ENCODE measurements around the gene QPCT.
"Not testable (repeated sequence)": the region's sequence is repeated elsewhere in the genome, so short reads cannot be mapped to it uniquely, and the experiment has no call there.

The QPCT gene

DNA sequence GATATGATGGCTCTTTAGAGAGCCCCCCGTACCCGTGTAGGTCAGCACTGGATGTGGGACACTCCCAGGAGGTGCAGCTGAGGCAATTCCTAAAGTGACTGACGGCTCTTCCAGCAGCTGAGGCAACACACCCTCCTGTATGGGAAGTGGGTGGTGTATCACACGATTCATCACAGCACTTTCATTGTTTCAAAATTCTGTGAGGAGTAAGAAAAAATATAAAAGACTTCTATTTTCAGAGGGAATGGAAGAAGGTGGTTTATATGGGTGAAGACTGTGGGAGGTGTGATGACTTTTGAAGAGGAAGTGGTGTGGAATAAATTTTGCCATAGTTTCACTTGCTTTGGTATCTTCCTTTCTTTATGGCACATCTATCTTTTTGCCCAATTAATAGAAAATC is 22.3 kb downstream of the QPCT start:
- Histone ChIP-seq H3K4me3 (ENCODE audit: low read depth, low read length) (no peak overlapping the region), H3K9me3 (ENCODE audit: control insufficient read depth, insufficient read depth, low read length) (no peaks in the 10 kb centered on the region), H3K27me3 (ENCODE audit: control insufficient read depth, insufficient read depth, low read length) (no peaks in the 10 kb centered on the region), H3K9ac (ENCODE audit: low read depth, low read length) (no peak overlapping the region), H3K36me3 (ENCODE audit: control insufficient read depth, insufficient read depth, low read length) (no peaks in the 10 kb centered on the region), H3K4me1 (ENCODE audit: control insufficient read depth, insufficient read depth, low read length) (no peaks in the 10 kb centered on the region)

DNA sequence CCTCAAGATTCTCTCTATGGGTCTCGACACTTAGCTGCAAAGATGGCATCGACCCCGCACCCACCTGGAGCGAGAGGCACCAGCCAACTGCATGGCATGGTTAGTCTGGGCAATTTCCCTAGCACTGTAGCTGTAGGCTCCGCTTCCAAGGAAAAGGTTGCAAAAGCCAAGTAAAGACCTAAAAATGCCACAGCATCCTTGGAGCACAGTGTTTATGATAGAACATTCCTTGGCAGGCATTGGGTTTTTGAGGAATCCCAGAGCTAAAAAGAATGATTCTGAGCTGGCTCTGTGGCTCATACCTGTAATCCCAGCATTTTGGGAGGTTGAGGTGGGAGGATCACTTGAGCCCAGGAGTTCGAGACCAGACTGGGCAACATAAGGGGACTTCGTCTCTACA is 22.9 kb downstream of the QPCT start:
- H3K27me3 ChIP-seq (ENCODE audit: control insufficient read depth, insufficient read depth, low read length), result no peaks in the 10 kb centered on the region
- H3K36me3 ChIP-seq (ENCODE audit: control insufficient read depth, insufficient read depth, low read length), result no peaks in the 10 kb centered on the region
- no peaks in the 10 kb centered on the region for H3K4me1 ChIP-seq (ENCODE audit: control insufficient read depth, insufficient read depth, low read length)
- H3K9ac ChIP-seq (ENCODE audit: low read depth, low read length), result no peak overlapping the region
- H3K9me3 ChIP-seq (ENCODE audit: control insufficient read depth, insufficient read depth, low read length), result no peaks in the 10 kb centered on the region
- H3K4me3 ChIP-seq (ENCODE audit: low read depth, low read length), result no peak overlapping the region

DNA sequence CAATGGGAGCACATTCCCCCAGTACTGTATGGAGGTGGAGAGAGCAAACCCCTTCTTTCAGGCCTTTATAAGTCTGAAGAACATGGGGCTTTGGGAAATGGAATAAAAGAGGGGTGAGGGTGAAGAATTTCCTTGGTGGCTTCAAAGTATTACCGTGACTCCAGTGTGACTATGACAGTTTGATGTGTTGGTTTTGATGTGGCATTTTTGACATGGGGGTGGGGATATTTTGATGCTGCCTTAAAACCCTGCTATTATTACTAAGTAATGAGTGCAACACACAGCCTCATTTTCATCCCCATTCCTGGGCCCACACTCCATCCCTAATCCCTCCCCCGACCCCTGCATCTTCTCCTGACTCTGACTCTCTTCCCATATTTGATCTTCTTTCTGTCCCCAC is 23.6 kb downstream of the QPCT start:
- H3K4me1 ChIP-seq (ENCODE audit: control insufficient read depth, insufficient read depth, low read length), result no peaks in the 10 kb centered on the region
- no peaks in the 10 kb centered on the region for H3K36me3 ChIP-seq (ENCODE audit: control insufficient read depth, insufficient read depth, low read length)
- H3K4me3 ChIP-seq (ENCODE audit: low read depth, low read length), result no peak overlapping the region
- no peaks in the 10 kb centered on the region for H3K27me3 ChIP-seq (ENCODE audit: control insufficient read depth, insufficient read depth, low read length)
- H3K9ac ChIP-seq (ENCODE audit: low read depth, low read length), result no peak overlapping the region
- H3K9me3 ChIP-seq (ENCODE audit: control insufficient read depth, insufficient read depth, low read length), result no peaks in the 10 kb centered on the region

DNA sequence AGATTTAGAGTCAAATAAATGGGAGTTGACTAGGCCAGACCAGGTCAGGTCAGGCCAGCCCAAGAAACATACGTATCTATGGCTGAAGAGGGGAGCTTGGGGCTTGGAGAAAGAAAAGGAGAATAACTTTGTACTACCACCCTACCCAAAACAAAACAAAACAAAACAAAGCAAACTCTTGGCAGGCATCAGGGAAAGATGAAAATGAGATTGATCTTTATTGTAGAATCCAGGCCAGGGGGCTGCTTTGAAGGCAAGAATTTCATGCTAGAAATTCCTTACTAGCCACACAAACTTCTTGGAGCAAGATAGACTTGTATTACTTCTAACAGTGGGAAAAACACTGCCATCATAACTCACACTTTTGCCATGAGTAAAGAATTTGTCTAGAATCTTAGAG is 26.2 kb downstream of the QPCT start:
- Histone ChIP-seq H3K36me3 (ENCODE audit: control insufficient read depth, insufficient read depth, low read length) (no peaks in the 10 kb centered on the region), H3K4me3 (ENCODE audit: low read depth, low read length) (no peak overlapping the region), H3K27me3 (ENCODE audit: control insufficient read depth, insufficient read depth, low read length) (no peaks in the 10 kb centered on the region), H3K4me1 (ENCODE audit: control insufficient read depth, insufficient read depth, low read length) (no peaks in the 10 kb centered on the region), H3K9me3 (ENCODE audit: control insufficient read depth, insufficient read depth, low read length) (no peaks in the 10 kb centered on the region), H3K9ac (ENCODE audit: low read depth, low read length) (no peak overlapping the region)

DNA sequence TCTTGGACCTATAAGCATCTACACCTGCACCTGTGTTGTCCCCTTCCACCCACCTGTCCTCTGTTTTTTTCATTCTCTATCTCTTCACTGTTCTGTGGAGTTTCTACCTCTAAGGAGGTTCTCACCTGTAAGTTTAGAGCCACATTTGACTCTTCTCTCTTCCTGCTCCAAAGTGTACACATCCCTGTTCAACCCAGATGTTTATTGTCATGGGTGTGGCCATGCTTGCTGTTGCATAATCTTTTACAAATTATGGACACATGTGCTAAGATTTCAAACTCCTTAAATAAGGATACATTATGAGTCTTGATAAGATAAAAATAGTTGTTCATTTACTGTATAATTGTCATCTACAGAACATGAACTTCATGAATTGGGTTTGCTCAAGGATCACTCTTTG is 27.6 kb downstream of the QPCT start:
- Histone ChIP-seq H3K36me3 (ENCODE audit: control insufficient read depth, insufficient read depth, low read length) (no peaks in the 10 kb centered on the region), H3K4me3 (ENCODE audit: low read depth, low read length) (no peak overlapping the region), H3K9me3 (ENCODE audit: control insufficient read depth, insufficient read depth, low read length) (no peaks in the 10 kb centered on the region), H3K27me3 (ENCODE audit: control insufficient read depth, insufficient read depth, low read length) (no peaks in the 10 kb centered on the region), H3K9ac (ENCODE audit: low read depth, low read length) (no peak overlapping the region), H3K4me1 (ENCODE audit: control insufficient read depth, insufficient read depth, low read length) (no peaks in the 10 kb centered on the region)

DNA sequence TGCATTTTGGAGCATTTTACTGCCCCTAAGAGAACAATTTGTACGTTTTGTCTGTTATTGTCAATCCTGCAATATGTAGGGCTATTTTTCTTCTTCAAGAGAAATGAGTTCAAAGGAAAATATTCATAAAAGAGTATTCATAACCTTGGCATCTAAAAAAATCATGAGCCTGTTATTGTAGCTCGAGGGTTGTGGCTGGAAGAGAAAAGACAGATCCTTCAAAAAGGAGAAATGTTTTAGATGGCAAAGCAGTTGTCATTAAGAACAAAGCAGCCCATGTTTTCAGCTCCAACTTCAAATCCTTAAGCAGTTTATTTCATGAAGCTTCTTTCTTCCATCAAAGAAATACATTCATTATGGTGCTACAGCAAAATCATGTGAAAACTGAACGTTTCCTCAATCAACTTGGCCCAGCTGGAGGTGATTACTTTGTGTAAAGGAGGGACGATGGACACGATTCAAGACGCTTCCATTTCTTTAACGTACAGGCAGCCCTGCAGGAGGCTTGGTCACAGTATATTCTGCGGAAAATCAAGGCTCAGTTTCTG is 31.4 kb downstream of the QPCT start:
- Histone ChIP-seq H3K27me3 (ENCODE audit: control insufficient read depth, insufficient read depth, low read length) (no peaks in the 10 kb centered on the region), H3K36me3 (ENCODE audit: control insufficient read depth, insufficient read depth, low read length) (no peaks in the 10 kb centered on the region), H3K9me3 (ENCODE audit: control insufficient read depth, insufficient read depth, low read length) (no peaks in the 10 kb centered on the region), H3K9ac (ENCODE audit: low read depth, low read length) (no peak overlapping the region), H3K4me1 (ENCODE audit: control insufficient read depth, insufficient read depth, low read length) (no peaks in the 10 kb centered on the region), H3K4me3 (ENCODE audit: low read depth, low read length) (no peak overlapping the region)

DNA sequence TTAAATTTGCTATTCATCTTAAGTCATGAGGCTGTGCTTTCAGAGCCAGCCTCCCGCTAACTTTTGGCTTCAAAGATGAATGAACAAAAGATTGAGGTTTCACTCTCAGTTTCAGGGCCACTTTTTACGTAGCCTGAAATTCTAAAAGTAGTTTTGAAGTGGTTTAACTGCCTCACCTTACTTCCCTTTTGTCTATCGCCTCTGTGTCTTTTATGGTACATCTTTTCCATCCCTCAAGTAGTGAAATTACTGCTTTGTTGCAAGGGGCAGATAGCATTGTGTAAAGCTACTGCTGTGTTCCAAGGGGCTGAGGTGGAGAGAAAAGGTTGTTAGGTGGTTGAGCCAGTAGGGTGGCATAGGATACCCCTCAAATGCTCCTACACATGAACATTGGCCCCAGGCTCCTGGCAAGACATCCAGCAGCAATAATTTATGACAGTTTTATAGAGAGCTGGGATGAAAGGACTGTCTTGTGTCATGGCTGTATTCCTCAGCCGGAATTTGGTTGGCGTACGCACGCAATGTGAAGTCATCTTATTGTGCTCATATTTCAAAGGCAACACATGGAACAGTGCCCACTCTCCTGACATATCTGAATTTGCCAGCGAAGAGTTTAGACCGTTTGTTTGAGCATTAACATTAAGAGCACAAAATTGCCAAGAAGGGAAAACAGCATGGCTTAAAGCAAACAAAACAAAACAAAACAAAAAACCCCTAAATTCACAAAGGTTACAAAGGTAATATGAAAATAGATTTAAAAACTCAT is 32.2 kb downstream of the QPCT start:
- Histone ChIP-seq H3K9me3 (ENCODE audit: control insufficient read depth, insufficient read depth, low read length) (no peaks in the 10 kb centered on the region), H3K27me3 (ENCODE audit: control insufficient read depth, insufficient read depth, low read length) (no peaks in the 10 kb centered on the region), H3K9ac (ENCODE audit: low read depth, low read length) (no peak overlapping the region), H3K4me3 (ENCODE audit: low read depth, low read length) (no peak overlapping the region), H3K36me3 (ENCODE audit: control insufficient read depth, insufficient read depth, low read length) (no peaks in the 10 kb centered on the region), H3K4me1 (ENCODE audit: control insufficient read depth, insufficient read depth, low read length) (no peaks in the 10 kb centered on the region)

DNA sequence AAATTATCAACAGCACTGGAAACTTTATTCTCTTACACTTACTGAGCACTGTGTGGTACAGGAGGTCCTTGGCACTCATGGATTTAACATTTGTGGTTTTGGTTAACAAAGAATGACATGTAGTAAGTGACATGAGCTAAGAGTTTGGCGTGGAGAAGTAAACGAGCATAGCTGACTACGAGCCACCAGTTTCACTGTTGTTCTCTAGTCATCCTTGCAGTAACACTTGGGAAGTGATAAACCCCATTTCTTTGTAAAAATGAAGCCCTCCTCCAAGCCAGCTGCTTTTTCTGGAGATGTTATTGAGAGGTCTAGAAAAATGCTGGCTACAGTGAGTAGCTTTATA is 32.7 kb downstream of the QPCT start:
- no peaks in the 10 kb centered on the region for H3K4me1 ChIP-seq (ENCODE audit: control insufficient read depth, insufficient read depth, low read length)
- no peaks in the 10 kb centered on the region for H3K27me3 ChIP-seq (ENCODE audit: control insufficient read depth, insufficient read depth, low read length)
- H3K36me3 ChIP-seq (ENCODE audit: control insufficient read depth, insufficient read depth, low read length), result no peaks in the 10 kb centered on the region
- H3K9ac ChIP-seq (ENCODE audit: low read depth, low read length), result no peak overlapping the region
- no peak overlapping the region for H3K4me3 ChIP-seq (ENCODE audit: low read depth, low read length)
- H3K9me3 ChIP-seq (ENCODE audit: control insufficient read depth, insufficient read depth, low read length), result no peaks in the 10 kb centered on the region

DNA sequence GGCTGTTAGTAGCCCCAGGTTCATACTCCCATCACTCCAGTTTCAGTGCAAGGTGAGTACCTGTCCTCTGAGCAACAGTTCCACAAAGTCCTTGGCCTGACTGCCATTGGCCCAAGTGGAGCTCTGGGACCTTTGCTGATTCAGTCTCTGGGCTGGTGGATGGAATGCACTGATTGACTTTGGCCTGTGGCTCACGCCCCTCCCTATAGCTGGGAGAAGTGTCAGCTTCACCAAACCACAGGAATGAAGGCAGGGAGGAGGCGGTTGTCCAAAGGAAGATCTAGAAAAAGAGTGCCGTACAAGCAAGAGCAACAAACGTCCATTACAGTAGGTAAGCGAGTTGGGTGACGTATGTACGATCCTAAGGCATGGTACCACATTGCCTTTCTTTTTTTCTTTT is 34.0 kb downstream of the QPCT start:
- no peak overlapping the region for H3K9ac ChIP-seq (ENCODE audit: low read depth, low read length)
- H3K27me3 ChIP-seq (ENCODE audit: control insufficient read depth, insufficient read depth, low read length), result no peaks in the 10 kb centered on the region
- H3K4me3 ChIP-seq (ENCODE audit: low read depth, low read length), result no peak overlapping the region
- H3K36me3 ChIP-seq (ENCODE audit: control insufficient read depth, insufficient read depth, low read length), result no peaks in the 10 kb centered on the region
- no peaks in the 10 kb centered on the region for H3K4me1 ChIP-seq (ENCODE audit: control insufficient read depth, insufficient read depth, low read length)
- no peaks in the 10 kb centered on the region for H3K9me3 ChIP-seq (ENCODE audit: control insufficient read depth, insufficient read depth, low read length)

DNA sequence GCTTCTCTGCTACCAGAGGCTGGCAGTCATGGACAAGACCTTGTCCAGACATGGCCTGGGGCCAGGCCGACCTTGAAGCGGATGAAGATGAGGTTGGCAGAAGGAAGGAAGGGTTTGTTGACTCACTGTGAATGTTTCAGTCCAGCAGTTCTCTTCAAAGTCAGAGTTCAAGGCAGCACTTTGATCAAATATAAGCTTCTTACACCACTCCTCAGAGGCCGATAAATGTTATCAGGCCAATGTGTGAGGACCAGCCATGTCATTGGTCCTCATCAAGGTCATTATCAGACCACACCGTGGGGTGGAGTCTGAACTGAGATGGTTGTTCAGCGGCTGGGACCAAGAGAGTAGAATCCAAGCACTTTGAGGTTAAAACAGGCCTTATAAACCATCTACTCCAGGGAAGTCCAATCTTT is 35.5 kb downstream of the QPCT start:
- Histone ChIP-seq H3K9ac (ENCODE audit: low read depth, low read length) (no peak overlapping the region), H3K4me1 (ENCODE audit: control insufficient read depth, insufficient read depth, low read length) (no peaks in the 10 kb centered on the region)

DNA sequence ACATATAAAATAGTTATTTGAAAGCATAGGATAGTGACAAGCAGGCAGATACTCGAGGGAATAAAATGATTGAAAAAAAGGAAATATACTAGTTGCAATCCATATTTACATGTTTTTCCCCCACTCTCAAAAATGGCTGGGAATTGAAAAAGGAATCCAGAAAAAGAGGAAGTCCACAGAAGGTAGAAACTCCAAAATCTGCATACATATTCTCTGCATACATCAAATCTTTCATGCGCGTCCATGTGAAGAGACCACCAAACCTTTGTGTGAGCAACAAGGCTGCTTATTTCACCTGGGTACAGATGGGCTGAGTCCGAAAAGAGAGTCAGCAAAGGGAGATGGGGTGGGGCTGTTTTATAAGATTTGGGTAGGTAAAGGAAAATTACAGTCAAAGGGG is 36.4 kb downstream of the QPCT start:
- H3K36me3 ChIP-seq (ENCODE audit: control insufficient read depth, insufficient read depth, low read length); H3K9me3 ChIP-seq (ENCODE audit: control insufficient read depth, insufficient read depth, low read length); H3K9ac ChIP-seq (ENCODE audit: low read depth, low read length): not testable (repeated sequence)

More for the DNA sequence above, 35.5 kb downstream of the QPCT start:
- H3K4me3 ChIP-seq (ENCODE audit: low read depth, low read length), result no peak overlapping the region
- no peaks in the 10 kb centered on the region for H3K27me3 ChIP-seq (ENCODE audit: control insufficient read depth, insufficient read depth, low read length)
- H3K36me3 ChIP-seq (ENCODE audit: control insufficient read depth, insufficient read depth, low read length), result no peaks in the 10 kb centered on the region
- H3K9me3 ChIP-seq (ENCODE audit: control insufficient read depth, insufficient read depth, low read length), result no peaks in the 10 kb centered on the region

DNA sequence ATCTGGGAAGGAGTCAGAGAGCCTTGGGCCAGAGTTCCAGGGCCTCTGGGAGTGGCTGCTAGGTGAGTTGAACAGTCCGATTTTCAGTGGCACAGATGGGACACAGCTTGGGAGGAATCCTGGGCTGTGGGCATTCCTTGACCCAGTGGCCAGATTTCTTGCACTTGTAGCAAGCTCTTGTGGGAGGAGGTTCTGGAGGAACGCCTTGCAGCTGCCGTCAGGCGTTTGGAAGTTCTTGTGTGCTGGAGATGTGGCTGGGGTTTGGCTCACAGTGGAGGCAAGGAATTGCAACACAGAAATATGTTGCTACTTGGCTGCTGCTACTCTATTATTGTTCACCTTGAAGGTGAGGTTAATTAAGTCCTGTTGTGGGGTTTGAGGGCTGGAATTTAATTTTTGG is 39.8 kb downstream of the QPCT start:
- H3K36me3 ChIP-seq (ENCODE audit: control insufficient read depth, insufficient read depth, low read length); H3K4me1 ChIP-seq (ENCODE audit: control insufficient read depth, insufficient read depth, low read length); H3K9ac ChIP-seq (ENCODE audit: low read depth, low read length); H3K4me3 ChIP-seq (ENCODE audit: low read depth, low read length); H3K27me3 ChIP-seq (ENCODE audit: control insufficient read depth, insufficient read depth, low read length); H3K9me3 ChIP-seq (ENCODE audit: control insufficient read depth, insufficient read depth, low read length): not testable (repeated sequence)

More for the DNA sequence above, 36.4 kb downstream of the QPCT start:
- not testable (repeated sequence) for H3K27me3 ChIP-seq (ENCODE audit: control insufficient read depth, insufficient read depth, low read length); H3K4me1 ChIP-seq (ENCODE audit: control insufficient read depth, insufficient read depth, low read length); H3K4me3 ChIP-seq (ENCODE audit: low read depth, low read length)
